TTC549 (cell line): ENCODE results near the gene SMPDL3A.

Source experiments
- FAIRE-seq: peaks from 2 replicates; lab custom pipeline; 2012; peaks lifted over from hg19 to GRCh38; lab: Jason Lieb, UNC

SMPDL3A gene

DNA sequence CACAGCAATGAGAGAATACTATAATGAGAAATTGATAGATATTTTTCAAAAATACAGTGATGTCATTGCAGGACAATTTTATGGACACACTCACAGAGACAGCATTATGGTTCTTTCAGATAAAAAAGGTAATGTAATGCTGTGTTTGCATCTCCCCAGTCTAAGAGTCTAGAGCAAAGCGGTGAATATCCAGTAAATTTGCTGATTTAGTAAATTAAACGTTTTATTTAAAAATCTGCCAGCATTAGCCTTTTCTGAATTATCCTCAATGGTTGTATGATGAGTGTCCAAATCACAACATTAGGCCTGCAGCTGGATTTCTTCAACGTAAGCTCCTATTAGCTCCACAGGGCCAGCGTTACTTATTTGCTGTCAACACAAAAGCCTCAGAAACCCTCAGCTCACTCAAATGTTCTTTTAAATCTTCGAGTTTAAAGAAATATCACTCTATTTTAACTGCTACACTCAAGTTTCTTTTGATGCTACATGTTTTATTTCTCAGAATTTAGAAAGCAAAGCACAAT is 16.0 kb downstream of the SMPDL3A start:
- FAIRE-seq: no peak

DNA sequence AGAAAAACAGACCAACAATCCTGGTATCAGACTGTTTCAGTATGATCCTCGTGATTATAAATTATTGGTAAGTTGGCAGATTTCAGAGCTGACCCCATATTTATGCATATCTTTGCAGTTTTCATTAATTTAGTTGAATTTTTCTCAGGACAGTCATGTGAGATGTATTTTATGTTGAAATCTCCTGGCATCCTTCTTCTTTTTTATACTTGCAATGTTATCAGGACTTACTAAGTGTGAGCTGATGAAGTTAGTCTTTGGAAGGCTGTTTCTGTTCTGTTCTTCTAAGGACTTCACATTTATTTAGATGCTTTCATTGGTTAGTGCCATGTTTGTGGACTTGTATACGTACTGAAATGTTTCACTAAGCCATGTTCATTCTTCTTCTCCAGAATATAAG is 17.2 kb downstream of the SMPDL3A start:
- no peak for FAIRE-seq

DNA sequence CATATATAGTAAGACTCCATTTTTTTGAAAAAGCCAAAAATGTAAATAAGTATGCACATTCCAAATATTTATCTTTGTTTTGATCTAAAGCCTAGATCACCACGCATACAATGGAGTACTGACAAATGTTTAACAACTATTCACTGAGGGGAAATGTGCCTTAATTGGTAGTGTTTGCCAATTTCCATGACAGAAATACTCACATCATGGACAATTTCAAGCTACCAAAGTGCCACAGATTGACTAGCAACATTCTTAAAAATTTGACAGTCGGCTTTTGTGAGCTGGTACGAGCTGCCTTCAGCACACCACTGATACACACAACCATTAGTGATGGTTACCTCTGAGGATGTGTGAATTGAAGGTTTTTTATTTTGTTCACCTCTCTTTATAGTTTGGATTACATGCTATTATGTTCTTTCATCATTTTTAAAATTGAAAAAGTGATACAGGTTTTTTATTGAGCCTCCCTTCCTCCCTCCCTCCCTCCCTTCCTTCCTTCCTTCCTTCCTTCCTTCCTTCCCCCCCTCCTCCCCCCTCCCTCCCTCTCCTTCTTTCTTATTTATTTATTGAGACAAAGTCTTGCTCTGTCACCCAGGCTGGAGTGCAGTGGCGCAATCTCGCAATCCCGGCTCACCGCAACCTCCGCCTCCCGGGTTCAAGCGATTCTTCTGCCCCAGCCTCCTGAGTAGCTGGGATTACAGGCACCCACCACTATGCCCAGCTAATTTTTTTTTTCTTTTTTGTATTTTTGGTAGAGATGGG is 19.2 kb downstream of the SMPDL3A start:
- no peak for FAIRE-seq

DNA sequence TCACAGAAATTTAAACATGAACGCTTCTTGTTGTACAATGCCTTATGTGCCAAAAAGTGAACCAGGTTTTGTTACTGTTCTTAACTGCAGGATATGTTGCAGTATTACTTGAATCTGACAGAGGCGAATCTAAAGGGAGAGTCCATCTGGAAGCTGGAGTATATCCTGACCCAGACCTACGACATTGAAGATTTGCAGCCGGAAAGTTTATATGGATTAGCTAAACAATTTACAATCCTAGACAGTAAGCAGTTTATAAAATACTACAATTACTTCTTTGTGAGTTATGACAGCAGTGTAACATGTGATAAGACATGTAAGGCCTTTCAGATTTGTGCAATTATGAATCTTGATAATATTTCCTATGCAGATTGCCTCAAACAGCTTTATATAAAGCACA is 19.9 kb downstream of the SMPDL3A start:
- FAIRE-seq: no peak

DNA sequence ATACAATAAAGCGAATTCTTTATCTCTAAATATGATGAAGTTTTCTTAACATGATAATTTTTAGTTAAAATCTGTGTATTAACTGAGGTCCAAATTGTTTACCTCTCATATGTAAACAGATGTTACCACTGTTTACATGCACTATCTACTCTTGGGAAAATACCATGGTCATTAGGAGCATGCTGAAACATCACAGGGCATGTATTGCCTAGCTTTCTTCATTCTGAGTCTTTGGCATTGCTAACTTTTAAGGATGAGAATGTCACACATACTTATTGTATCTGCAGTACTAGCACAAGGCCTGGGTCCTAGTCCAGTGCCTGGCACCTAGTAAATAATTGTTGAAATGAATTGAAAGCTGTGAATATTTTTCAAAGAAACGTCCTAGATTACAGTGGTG is 20.6 kb downstream of the SMPDL3A start:
- FAIRE-seq: no peak

DNA sequence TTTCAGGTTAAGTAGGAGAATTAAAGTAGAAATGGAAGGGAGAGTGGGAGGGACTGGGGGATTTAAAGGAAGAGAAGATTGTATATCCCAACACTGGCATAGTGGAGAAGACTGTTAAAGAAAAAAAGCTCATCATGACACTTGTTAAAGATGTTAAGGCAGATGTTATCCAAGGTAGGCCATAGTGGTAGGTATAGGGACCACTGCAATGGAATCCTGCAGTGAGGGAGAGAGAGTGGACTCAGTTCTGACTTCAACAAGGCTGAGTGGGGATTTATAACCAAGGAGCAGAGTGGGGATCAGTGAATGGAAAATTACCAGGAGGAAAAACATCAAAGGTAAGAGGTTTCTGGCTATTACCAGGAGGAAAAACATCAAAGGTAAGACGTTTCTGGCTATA is 21.1 kb downstream of the SMPDL3A start:
- no peak for FAIRE-seq

DNA sequence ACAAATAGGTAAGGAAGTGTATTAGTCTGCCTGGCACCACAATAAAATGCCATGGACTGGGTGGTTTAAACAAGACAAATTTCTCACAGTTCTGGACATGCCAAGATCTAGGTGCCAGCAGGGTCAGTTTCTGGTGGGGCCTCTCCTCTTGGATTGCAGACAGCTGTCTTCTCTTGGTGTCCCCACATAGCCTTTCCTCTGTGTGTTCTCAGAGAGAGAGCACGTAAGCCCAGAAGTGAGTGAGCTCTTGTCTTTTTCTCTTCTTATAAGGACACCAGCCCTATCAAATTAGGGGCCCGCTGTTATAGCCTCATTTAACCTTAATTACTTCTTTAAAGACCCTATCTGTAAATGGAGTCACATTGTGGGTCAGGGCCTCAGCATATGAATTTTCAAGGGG is 28.3 kb downstream of the SMPDL3A start:
- no peak for FAIRE-seq

DNA sequence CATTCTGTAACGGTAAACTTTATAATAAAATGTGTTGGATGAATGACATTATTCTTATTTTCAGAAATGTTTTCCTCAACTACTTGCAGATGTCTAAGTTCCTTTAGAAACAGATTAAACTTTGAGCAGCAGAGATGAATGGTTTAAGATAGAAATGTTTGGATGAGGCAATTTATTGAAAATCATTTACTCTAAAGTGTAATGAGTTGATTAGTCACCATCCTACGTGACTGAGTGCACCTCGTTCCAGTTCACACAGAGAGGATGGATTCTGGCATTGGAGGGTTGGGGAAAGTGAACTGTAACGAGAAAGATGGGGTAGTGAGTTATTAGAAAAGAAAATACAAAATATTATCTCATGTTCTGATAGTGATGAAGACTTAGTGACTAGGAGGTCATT is 28.7 kb downstream of the SMPDL3A start:
- no peak for FAIRE-seq

DNA sequence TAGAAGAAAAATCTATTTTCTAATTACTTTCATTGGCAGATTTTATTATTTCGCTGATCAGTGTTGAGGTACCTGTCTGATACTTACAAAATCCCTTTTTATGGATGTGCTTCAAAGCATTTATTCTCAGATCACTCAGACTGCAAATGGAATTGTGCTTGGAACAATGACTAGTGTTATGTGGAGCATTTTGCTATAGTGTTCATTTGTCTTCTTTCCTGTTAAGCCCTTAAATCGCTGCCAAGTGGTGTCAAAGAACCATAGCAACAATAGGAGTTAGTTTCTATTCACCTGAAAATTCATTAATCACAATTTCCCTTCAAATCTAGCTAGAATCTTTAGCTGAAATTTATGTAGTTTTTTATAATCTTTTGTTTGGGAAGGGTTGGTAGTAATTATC is 29.8 kb downstream of the SMPDL3A start:
- FAIRE-seq: no peak

DNA sequence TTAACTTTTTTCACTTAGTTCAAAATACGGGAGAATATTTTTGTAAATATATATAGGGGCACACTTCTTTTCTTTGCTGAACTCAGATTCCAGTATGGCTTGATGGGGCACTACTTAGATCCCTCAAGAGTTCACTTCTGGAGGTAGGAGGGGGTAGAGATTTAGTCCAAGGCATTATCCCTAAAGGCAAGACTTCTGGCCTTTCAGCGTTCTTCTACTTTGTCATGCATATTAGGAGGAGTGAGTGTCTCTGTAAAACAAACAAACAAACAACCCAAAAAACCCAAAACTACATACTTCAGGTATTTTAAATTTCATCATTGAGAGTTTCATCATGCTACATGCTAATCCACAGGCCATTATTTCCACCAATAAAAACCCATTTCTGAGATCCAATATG is 32.0 kb downstream of the SMPDL3A start:
- no peak for FAIRE-seq

DNA sequence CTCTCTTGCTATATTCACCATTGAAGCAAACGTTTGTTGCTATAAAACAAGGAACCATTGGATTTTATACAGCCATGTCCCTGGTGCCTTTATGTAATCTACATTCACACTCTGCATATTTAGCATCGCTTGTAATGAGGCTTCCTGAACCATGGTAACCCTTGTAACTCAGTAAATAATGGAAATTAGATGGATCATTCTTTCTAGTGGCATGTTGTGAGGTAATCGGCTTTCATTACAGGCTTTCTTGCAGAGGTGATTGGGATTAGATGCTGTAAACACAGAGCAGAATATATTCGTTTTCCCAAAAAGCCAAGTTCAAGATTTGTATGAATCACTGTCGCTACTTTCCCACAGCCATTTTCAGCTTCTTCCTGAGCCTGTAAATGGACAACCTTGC is 36.1 kb downstream of the SMPDL3A start:
- no peak for FAIRE-seq

DNA sequence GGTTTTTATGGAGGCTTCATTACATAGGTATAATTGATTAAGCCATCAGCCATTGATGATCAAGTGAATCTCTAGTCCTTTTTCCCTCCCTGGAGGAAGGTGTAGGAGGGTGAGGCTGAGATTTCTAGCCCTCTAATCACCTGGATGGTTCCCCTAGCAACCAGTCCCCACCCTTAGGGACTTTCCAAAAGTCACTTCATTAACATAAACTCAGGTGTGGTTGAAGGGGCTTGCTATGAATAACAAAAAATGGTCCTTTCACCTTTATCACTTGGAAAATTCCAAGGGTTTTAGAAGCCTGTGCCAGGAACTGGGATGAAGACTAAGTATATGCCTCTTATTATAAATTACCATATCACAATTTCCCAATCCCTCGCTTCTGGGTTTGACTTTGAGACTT is 40.4 kb downstream of the SMPDL3A start:
- FAIRE-seq: no peak

DNA sequence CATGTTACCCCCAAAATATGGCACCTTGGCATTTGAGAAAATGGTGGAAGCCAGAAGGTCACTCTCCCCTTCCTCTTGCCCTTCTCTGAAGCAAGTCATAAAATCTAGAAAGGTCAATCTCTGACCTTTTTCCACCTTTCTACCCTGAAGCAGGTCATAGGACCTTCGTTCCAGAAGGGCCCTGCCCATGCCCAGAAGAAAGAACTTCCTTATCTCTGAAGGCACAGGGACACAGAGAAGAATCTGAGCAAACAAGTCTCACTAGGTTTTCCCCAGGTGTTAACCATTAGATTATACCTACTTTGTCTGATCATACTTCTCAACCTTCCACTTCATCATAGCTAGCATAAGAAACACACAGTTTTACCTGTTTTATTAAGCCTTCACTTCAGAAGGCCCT is 42.5 kb downstream of the SMPDL3A start:
- FAIRE-seq: no peak

DNA sequence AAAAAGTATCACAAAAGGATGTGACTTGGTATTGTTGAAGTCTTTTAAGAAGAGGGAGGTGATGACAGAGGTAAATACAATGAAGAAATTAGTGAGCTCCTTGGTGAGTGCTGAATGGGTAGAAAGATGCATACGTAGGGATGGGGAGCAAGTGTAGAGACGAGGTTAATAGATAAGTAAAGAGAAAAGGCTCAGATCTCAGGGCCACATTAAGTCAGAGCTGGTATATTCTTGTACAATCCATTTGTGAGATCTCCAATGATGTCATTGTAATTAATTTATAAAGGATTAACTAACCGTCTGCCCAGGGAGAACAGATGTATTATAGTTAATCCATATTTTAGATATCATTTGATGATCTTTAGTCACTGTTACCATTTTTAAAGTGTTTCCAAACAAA is 43.4 kb downstream of the SMPDL3A start:
- no peak for FAIRE-seq

DNA sequence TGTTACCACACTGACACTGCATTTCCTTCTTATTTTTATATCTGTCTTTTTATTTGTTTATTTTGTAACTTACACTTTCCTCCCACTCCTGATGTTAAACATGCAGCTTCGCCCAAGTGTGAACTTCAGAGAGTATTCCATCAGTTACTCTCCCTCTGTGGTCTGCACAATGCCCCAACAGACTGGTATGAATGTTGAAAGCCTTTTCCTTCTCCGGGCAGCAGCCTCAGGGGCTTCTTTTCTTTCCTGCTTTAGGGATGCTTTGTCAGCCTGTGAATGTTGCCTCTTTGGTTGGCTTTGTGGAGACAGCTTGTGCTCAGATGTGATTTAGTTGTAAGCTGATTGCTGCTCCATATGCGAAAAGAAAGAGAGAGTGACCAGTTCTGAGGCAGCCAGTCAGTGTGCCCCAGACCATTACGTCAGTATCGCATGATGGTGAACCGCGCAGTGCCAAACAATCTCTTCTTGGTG is 44.0 kb downstream of the SMPDL3A start:
- FAIRE-seq: no peak

DNA sequence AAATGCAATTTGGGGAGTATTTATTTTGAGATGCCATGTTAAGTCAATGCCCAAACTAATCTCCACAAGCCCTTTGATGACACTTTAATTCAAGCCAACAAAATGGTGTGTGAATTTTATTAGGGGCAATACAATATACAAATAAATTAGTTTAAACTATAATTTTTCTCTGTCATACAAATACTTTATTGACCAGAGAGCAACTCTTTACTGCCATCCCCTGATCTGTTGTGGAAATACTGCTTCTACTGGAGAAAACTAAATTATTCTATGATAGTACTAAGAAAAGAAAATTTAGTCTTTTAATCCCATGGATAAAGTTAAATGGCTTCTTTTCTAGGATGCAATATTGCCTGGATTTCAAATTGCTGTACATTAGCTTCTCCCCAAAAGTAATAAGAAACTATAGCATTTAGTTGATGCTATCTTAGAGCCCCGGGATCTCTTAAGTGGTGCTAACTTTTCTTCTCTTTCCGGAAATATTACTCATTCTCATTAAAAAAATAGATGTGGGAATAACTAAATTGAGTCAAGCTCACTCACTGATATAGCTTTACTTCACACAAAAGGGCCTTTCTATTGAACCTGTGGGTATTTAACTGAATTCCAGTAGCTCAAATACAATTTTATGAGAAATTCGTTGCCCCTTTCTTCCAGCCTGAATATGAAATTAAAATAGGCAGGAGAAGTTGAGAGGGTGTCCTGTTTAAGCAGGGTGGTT is 49.2 kb downstream of the SMPDL3A start:
- no peak for FAIRE-seq

DNA sequence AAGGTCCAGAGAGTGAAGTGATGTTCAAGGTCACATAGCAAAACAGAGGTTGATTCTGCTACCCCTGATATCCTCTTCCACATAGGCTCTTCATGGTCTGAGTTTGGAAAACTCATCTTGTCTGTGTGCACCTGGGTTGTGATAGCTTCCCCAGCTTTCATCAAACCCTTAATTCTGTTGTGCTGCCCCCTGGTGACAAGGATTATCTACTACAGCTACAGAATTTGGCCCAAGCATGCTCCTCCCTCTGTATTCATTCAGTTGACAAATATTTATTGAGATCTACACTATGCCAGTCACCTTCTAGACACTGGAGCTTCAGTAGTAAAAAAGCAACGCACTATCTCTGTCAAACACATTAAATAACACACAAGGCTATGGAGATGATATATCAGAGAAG is 50.4 kb downstream of the SMPDL3A start:
- FAIRE-seq: no peak

DNA sequence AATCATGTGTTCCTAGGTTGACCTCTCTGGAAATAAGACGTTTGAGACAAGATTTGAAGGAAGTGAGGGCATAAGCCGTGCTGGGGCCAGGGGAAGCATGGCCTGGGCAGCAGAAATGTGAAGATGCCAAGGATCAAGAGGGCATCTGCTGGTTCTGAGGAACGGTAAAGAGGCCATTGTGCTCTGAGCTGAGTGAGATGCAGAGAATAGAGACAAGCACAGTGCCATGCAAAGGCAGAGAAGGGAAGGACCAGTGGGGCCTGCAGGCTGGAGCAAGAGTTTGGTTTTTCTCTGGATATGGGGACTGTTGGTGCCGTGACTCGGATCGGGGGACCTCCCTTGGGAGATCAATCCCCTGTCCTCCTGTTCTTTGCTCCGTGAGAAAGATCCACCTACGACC is 50.8 kb downstream of the SMPDL3A start:
- FAIRE-seq: no peak

DNA sequence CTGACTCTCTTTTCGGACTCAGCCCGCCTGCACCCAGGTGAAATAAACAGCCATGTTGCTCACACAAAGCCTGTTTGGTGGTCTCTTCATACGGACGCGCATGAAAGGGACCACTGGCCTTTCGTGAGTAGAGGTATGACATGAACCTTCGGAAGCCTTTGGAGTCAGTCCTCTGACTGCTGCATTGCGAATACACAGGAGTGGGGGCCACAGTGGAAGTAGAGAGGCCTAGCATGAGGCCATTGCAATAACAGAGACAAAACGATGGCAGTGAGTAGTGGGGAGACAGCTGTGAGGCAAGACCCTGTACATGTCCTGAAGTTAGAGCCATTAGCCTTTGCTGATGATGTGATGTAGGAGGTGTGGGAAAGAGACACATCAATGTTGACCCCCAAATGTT is 56.4 kb downstream of the SMPDL3A start:
- FAIRE-seq: no peak

DNA sequence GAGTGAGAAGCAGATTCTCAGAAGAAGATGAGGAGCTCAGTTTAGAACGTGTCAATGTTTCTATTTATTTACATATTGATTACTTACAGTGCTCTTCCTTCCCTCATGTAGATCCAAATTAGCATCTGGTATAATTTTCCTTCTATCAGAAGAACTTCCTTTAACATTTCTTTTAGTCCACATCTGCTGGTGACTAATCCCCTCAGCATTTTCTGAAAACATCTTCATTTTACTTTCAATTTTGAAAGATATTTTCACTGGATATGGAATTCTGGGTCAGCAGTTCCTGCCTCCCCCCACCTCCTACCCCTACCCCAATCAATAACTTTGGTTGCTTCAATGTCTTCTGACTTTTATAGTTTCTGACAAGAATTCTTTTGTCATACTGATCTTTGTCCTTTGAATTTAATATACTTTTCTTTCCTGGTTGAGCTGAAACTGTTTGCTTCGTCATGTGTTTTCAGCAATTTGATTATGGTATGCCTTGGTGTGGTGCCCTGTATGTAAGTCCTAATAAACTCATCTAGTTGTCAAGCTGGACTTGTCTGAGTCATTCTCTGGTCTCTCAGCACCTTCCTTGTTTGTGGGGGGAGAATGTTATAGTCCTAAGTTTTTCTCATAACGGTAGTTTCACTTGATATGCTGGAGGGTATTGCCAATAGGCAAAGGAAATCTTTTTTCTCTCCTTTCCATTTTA is 57.0 kb downstream of the SMPDL3A start:
- FAIRE-seq: no peak

DNA sequence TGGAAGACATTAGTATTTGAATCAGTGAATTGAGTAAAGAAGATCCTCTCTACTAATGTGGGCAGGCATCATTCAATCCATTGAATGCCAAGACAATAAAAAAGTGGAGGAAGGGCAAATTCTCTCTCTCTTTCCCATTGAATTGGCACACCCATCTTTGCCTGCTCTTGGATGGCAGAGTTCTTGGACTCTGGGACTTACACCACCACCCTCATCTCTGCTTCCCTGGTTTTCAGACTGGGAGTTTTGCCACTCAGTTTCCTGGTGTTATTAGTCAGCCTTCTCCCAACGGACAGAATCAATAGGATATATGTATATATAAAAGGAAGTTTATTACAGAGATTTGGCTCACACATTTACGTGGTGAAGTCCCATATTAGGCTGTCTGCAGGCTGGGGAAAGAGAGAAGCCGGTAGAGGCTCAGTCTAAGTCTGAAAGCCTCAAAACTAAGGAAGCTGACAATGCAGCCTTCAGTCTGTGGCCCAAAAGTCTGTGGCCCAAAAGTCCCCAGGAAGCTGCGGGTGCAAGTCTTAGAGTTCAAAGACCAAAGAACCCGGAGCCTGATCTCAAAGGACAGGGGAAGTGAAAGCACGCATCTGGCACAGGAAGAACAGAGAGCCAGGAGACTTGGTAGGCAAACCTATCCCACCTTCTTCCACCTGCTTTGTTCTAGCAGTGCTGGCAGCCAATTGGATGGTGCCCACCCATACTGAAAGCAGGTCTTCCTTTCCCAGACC is 64.4 kb downstream of the SMPDL3A start:
- FAIRE-seq: no peak
